GM20431 (cell line): ENCODE data around the gene KCNQ5.

Experiments used
- in situ Hi-C: fragments of 300-500 bp; cut with MseI, MboI; formaldehyde crosslinking; loops from one replicate; pipeline ENCODE4 v1.15.0; 2020; ENCODE audit warnings: low sequenced_read_pairs; ENCODE audit not compliant: unreplicated experiment

Gene KCNQ5

DNA sequence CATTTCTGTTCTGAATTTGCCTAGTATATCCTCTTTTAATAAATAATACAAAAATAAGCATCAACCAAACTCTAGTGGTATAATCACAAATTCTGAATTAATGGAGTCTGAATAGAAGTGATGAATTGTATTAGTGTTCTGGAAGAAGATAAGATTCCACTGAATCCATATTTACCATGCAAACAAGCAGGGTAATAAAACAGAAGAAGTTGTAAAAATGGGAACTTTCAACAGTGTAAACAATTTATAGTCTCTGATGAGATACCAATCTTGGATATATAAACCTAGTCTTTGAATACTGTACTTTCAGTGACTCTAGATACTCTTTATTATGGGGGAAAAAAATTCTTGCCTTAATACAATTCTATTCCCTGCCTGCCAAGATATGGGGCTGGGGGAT is 405.8 kb downstream of the KCNQ5 start:
- in situ Hi-C loops: no loop called here

DNA sequence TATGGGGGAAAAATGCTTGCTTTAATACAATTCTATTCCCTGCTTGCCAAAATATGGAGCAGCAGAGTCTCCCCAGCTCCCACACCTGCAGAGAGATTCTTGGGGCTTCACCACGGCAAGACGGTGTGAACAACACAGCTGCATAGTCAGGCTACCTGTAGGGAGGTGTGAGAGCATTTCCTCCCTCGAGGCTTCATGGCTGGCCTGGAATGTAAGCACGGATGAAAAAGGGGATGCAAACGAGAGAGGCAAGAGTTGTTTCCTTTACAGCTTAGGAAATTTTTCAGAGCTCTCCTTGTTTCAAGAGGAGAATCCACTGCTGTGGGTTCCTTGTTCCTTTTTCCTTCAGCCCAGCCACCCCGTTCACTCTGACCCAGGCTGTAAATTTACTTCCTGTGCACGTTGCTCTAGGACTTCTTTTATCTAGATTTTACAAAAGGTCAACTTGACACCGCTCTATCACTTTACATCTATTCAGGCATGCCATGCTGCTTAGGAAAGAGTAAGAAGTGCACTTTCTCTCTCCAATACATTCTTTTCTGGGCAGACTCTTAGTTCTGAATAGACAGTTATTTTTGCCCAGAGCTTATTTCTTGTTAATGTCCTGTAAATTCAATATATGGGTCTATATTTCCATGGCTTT is 406.4 kb downstream of the KCNQ5 start:
- in situ Hi-C loops: no loop called here

DNA sequence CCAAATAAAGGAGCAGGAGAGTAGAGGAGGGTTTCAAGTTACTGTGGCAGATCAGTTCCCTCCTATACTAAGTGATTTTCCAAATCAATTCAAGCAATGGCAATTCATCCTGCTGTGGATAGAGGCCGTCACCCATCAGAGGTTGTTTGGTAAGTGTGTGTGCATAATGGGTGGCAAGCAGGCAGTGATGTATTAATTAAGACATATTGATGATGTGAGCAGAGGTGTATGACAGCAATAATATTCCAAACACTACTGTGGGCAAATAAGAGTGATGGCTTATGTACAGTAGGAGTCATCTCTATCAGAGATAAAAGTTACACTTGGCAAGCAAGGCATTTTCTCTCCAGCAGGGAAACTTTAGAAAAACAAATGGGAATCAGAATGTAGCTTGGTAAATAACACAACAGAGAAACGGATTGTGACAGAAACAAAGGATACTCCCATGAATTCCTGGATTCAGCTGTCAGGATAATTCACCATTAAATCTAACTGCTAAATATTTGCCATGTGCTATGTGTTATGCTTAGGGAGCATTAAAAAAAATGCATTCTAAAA is 407.1 kb downstream of the KCNQ5 start:
- in situ Hi-C loops: no loop called here

DNA sequence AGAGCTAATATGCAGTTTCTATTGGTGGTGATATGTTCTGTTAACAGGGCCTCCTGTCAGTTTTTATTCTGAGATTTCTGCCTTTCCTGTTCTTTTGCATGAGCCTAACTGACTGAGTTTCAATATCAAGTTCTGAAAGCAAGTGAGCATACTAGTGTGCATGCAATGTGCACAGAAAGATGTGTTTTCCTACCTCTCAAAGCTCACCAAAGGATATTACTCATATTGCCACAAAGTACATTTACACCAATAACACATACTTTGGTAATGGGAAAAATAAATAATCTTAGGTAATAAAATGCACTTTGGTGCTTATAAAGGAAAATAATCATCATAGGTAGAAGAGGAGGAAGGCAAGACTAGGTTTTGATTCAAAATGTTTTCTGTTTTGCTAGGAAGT is 408.4 kb downstream of the KCNQ5 start:
- in situ Hi-C loops: no loop called here

DNA sequence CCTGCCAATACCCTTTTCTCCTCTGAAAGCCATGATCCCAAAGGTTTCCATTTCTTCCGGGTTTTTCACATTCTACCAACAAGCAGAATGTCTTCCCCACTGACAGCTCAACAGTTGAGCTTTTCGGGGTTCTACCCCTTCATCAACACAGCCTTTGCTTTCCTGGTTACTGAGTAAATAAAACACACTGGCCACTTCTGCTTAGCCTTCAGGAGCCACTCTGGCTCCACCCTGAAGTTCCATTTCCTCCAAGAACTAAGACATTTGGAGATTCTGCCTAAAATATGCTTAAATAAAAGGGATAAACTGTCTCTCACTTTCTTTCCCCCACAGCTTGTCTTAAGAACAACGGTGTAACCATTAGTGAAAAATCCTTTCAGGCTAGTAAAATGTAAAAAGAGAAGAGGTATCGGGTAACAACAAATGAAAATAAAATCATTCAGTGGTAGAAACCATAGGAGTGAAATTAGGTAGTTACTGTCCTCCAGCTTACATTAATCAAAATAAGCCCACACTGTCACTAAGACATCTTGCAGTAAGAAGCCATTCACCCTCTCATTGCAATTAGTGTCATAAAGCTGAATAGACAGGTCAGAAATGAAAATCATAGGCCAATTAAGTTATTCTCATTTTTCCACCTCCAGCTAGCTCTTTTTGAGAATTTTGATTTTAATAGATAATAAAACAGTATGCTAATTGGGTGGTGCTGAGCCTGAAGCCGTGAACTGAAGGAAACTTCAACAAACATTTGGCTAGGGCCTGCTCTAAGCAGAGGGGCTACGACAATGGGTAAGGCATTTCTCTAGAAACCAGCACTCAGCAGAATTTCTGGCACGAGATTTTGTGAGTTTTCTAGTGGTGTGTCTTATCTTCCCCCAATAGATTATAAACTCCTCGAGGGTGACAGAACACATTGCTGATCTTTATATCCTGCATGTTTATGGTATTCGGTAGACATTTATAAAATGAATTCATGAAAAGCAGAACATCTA is 409.2 kb downstream of the KCNQ5 start:
- in situ Hi-C loops: no loop called here

DNA sequence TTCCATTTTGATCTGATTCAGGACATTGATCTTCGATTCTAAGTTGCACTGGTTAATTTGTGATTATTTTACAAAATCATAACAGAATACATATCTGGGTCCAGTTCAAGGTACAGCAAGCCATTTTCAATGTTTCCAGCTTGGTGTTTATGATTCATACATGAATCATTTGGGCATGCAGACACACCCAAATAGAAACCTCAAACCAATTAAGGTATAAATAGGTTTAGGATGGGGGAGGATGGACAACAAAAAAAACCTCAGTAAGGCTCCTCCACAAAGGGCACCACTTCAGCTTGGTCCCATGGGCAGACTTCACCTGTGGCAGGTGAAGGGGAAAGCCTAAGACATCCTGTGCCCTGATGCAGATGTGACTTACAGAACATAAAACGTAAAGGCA is 410.7 kb downstream of the KCNQ5 start:
- in situ Hi-C loops: no loop called here

DNA sequence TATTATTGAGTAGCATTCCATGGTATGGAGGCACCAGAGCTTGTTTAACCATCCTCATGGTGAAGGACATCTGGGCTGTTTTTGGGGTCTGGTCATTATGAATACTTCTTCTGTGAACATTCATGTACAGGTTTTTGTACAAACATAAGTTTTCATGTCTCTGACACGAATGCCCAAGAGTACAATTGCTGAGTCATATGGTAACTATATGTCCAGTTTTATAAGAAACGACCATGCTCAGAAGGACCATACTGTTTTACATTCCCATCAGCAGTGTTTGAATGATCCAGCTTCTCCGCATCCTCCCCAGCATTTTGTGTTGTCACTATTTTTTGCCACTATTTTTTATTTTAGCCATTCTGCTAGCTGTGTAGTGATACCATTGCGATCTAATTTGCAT is 414.8 kb downstream of the KCNQ5 start:
- in situ Hi-C loops: no loop called here

DNA sequence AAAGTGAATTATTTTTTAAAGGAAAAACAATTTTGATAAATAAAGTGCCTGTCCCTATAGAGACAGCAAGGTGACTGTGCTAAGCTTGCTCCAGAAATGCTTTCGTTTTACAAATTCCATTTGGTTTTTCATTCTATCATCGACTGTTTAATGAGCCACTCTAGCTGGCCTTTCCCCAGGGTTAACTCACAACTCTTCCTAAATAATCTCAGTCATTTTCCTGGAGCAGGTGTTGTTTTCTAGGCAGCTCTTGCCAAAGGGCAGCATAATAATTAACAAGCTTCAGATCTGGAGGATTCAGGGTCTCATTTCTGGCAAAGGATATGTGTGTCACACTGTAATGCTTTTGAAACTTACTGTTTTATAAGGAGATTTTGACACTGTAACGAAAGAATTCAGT is 419.2 kb downstream of the KCNQ5 start:
- in situ Hi-C loops: no loop called here

DNA sequence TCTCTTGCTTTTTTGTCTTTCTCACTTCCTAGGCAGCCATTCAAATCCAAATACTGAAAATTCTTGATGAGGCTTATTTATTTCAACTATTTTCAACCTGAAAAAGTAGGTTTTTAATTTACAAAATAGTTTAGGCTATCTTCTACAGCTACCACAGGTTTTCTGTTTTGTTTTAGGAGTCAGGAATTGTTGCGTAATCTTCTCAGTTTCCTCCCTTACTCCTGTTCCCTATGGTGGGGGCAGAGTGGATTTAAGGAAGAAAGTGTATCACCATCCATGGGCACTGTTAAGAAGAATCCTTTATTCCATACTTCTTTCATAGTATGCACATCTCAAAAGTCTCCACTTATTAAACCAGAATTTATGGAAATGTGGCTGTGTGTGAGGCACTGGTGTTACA is 421.0 kb downstream of the KCNQ5 start:
- in situ Hi-C loops: no loop called here

DNA sequence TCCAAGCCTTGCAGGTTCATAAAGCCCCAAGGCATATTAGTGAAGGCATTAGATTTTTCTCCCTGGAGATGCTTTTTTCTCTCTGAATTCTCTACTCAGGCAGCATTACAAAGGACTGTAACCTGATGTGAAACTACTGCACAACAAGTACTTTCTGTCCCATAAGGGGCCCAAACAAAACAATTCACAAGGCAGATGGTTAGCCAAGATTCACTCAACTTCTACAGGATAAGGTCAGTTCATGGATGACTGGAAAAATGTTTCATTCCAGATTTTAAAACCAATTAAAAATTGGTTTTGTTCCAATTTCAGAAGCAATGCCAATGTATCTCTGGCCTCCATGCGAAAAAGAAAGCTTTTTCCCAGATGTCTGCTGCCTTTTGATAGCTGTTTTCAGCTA is 421.6 kb downstream of the KCNQ5 start:
- in situ Hi-C loops: no loop called here

DNA sequence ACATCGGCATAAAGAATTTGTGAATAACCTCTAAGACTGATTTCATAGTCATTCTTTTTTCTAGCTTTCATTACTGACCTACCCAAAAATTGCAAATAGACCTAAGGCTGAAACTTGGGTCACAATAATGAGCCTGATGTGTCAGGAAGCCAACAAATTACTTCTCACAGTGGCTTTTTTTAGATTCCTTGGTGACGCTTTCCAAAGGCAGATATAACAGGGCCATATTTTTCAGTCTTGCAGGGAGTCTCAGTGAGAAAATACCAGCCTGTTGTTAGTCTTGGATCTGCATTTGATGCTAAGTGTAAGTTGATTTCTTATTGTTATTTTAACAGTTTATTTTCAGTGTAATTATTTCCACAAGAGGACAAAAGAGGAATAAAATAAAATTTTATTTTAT is 423.7 kb downstream of the KCNQ5 start:
- in situ Hi-C loops: no loop called here

DNA sequence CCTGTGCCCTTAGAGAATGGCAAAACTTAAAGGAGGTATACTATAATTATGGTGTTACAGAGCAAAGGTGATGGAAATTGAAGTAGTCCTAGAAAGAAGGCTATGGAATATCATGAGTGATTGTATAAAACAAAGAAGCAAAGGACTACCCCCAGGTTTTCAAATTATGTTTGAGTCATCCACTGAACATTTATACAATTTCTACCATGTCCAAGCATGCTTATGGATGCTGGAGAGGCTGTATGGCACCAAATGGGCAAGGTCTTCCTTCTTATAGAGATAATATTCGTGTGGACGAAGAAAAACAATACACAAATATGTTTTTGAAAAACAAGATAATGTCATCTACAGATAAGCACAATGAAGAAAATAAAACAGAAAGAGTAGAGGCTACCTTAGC is 425.9 kb downstream of the KCNQ5 start:
- in situ Hi-C loops: no loop called here

DNA sequence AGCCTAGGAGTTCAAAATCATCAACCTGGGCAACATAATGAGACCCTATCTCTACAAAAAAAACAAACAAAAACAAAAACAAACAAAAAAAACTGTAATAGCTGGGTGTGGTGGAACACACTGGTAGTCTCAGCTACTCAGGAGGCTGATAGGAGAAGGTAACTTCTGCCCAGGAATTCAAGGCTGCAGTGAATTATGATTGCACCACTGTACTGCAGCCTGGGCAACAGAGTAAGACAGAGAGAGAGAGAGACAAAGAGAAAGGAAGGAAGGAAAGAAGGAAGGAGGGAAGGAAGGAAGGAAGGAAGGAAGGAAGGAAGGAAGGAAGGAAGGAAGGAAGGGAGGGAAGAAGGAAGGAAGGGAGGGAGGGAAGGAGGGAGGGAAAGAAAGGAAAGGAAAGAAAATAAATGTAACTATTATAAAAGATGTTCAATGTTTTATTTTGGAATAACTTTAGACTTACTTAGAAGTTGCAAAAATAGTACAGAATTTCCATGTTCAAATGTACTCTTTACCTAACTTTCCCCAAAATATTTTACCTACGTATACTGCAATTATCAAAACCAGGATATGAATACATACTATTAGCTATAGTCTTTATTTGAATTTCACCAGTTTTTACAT is 428.2 kb downstream of the KCNQ5 start:
- in situ Hi-C loops: no loop called here

DNA sequence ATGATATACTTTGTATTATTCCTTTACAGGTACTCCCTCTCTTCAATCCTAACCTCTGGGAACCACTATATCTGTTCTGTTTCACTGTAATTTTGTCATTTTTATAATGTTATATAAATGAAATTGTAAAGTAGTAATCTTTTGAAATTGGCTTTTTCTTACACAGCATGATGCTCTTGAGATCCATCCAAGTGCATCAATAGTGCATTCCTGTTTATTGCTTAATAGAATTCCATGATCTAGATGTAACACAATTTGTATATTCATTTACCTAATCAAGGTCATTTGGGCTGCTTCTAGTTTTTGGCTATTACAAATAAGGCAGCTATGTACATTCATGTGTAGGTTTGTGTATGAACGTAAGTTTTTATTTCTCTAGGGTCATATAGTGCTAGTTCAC is 428.8 kb downstream of the KCNQ5 start:
- in situ Hi-C loops: no loop called here

DNA sequence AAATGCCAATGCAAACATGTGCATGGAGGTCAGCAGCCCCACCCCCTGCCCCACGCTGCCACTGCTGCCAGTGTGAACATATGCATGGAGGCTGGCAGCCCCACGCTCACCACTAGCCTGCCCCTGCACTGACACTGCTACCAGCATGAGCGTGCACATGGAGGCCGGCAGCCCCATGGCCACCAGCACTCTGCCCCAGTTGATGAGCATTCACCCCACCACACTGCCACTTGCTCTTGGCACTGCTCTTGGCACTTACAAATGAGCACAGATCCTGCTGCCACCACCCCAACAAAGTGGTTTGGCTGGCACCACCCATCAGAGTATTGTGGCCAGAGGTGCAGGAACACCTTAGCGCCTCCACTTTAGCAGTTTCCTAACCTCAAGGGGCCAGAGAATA is 429.3 kb downstream of the KCNQ5 start:
- in situ Hi-C loops: no loop called here

DNA sequence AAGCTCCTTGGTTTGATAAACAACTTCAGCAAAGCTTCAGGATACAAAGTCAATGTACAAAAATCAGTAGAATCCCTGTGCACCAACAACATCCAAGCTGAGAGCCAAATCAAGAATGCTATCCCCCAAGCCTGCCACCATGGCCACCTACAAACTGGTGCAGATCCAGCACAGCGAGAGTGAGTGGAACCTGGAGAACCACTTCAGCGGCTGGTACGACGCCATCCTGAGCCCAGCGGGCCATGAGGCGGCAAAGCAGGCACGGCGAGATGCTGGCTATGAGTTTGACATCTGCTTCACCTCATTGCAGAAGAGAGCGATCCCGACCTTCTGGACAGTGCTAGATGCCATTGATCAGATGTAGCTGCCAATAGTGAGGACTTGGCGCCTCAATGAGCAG is 433.1 kb downstream of the KCNQ5 start:
- in situ Hi-C loops: no loop called here

DNA sequence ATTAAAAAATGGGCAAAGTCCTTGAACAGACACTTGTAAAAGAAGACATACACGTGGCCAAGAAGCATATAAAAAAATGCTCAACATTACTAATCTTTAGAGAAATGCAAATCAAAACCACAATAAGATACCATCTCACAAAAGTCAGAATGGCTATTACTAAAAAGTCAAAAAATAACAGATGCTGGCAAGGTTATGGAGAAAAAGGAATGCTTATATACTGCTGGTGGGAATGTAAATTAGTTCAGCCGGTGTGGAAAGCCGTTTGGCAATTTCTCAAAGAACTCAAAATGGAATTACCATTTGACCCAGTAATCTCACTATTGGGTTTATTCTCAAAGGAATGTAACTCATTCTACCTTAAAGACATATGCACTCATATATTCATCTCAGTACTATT is 436.9 kb downstream of the KCNQ5 start:
- in situ Hi-C loops: no loop called here

DNA sequence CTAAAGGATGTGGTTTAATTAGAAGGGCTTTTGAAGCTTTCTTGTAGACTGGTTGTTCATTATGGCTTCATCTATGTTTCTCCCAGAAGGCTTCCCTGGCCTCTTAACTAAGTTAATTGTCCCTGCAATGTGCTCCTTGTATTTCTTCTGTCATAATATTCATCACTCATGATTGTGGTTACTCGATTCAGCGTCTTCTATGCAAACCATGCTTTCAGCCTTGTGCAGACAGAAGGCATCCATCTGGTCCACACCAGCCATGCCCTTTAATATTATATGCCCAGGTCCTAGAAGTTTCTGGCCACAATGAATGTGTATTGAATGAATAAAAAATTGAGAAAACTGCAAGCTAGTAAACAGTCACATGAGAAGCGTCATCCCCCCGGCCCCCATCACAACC is 440.3 kb downstream of the KCNQ5 start:
- in situ Hi-C loops: no loop called here

DNA sequence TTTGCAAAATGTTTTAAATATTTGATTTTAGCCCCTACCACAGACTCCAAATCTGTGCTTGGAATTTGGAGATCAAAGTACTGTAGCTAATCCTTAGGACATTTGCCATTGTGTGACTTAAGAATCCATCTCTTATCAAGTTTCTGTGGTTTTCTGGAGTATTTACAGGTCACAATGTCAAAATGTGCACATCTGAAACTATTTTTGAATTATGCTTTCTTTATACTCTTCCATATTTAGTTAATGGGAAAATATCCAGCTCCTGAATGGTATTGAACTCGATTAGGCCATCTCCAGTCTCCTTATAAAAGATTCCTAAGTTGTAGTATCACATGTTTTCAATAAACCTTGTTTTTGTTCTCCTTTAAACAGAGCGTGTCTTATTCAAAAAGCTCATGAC is 441.0 kb downstream of the KCNQ5 start:
- in situ Hi-C loops: no loop called here

DNA sequence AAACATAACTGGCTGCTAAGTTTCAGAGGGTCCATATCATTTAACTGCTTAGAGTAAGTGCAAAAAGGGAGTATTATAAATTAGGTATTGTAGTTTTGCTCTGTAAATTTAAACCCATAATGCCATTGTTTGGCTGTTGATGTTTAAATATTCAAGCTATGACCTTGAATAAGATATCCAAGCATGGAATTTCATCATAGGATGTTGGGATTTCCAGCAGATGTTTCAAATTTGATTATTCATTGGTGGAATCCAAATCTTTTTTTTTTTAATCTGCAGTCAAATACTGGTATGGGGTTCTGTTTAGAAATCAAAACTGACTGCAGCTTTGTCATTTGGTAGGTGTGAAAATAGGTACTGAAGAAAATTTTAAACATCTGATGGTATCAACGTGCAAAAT is 442.4 kb downstream of the KCNQ5 start:
- in situ Hi-C loops: no loop called here

DNA sequence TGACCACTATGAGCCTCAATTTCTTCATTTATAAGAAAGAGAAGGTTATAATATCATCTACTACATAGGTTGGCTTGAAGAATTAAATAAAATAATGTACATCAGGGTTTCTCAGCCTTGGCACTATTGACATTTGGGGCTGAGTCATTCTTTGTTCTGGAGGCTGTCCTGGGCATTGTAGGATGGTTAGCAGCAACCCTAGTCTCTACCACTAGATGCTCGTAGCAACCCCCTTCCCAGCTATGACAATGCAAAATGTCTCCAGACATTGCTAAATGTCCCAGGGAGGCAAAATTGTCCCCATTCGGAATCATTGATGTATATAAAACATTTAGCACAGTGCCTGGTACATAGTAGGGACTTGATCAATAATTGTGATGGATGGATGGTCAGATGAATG is 451.4 kb downstream of the KCNQ5 start:
- in situ Hi-C loops: no loop called here
